ENCODE data around the gene PARD6G.

The PARD6G gene

GRCh38 chr18:80143881-80144280 is 103.4 kb downstream of the PARD6G start:
- H3K4me1 Mint-ChIP-seq, result peaks cover 10% of the 10 kb centered on the region
- no peak for DNase-seq (ENCODE audit: low spot score in 2 of 2)
- no peak overlapping the region for H3K27ac Mint-ChIP-seq
- no peaks in the 10 kb centered on the region for H3K9me3 Mint-ChIP-seq
- H3K4me3 Mint-ChIP-seq, result no peak overlapping the region
- peaks cover 22% of the 10 kb centered on the region for H3K36me3 Mint-ChIP-seq
- ATAC-seq, result no peak

- DNase-seq (ENCODE audit: low spot score in 2 of 2) (no peak), ATAC-seq (no peak)
- no peak overlapping the region for H3K27ac Mint-ChIP-seq
- H3K4me3 Mint-ChIP-seq, result no peak overlapping the region
- H3K4me1 Mint-ChIP-seq, result peaks cover 5% of the 10 kb centered on the region
- H3K9me3 Mint-ChIP-seq, result no peaks in the 10 kb centered on the region
- H3K36me3 Mint-ChIP-seq, result peaks cover 54% of the 10 kb centered on the region
These were observed 106.8 kb downstream of the PARD6G start for GRCh38 chr18:80140455-80140985.

- H3K4me1 Mint-ChIP-seq, result peaks cover 9% of the 10 kb centered on the region
- ATAC-seq (no peak), DNase-seq (ENCODE audit: low spot score in 2 of 2) (no peak)
- no peak overlapping the region for H3K4me3 Mint-ChIP-seq
- H3K27ac Mint-ChIP-seq, result no peak overlapping the region
- peaks cover 79% of the 10 kb centered on the region for H3K36me3 Mint-ChIP-seq
- no peaks in the 10 kb centered on the region for H3K9me3 Mint-ChIP-seq
These were observed 109.3 kb downstream of the PARD6G start for GRCh38 chr18:80137976-80138375.

GRCh38 chr18:80137137-80137536 is 110.2 kb downstream of the PARD6G start:
- Mint-ChIP-seq H3K4me1 (peaks cover 9% of the 10 kb centered on the region), H3K9me3 (no peaks in the 10 kb centered on the region), H3K27ac (peak overlapping the region; percentile 72), H3K36me3 (peaks cover 83% of the 10 kb centered on the region), H3K4me3 (no peak overlapping the region)
- DNase-seq (ENCODE audit: low spot score in 2 of 2) (no peak), ATAC-seq (no peak)

GRCh38 chr18:80136679-80137078 is 110.6 kb downstream of the PARD6G start:
- DNase-seq (ENCODE audit: low spot score in 2 of 2), result no peak
- Mint-ChIP-seq H3K9me3 (no peaks in the 10 kb centered on the region), H3K4me3 (no peak overlapping the region), H3K4me1 (peaks cover 9% of the 10 kb centered on the region), H3K27ac (no peak overlapping the region), H3K36me3 (peaks cover 83% of the 10 kb centered on the region)
- ATAC-seq, result no peak

- Mint-ChIP-seq H3K4me1 (peaks cover 10% of the 10 kb centered on the region), H3K9me3 (no peaks in the 10 kb centered on the region), H3K27ac (no peak overlapping the region), H3K36me3 (peaks cover 80% of the 10 kb centered on the region), H3K4me3 (no peak overlapping the region)
- DNase-seq (ENCODE audit: low spot score in 2 of 2) (no peak), ATAC-seq (no peak)
These were observed 112.2 kb downstream of the PARD6G start for GRCh38 chr18:80135136-80135535.

GRCh38 chr18:80133124-80133523 is 114.2 kb downstream of the PARD6G start:
- DNase-seq (ENCODE audit: low spot score in 2 of 2) (no peak), ATAC-seq (no peak)
- Mint-ChIP-seq H3K36me3 (peaks cover 60% of the 10 kb centered on the region), H3K4me1 (peaks cover 19% of the 10 kb centered on the region), H3K9me3 (no peaks in the 10 kb centered on the region), H3K4me3 (no peak overlapping the region), H3K27ac (peak overlapping the region; percentile 63)

- H3K27ac Mint-ChIP-seq, result peak overlapping the region; percentile 63
- DNase-seq (ENCODE audit: low spot score in 2 of 2), result no peak
These were observed 115.0 kb downstream of the PARD6G start for GRCh38 chr18:80132180-80132812.

GRCh38 chr18:80130555-80130954 is 116.8 kb downstream of the PARD6G start:
- peaks cover 49% of the 10 kb centered on the region for H3K36me3 Mint-ChIP-seq
- DNase-seq (ENCODE audit: low spot score in 2 of 2) (no peak), ATAC-seq (no peak)
- H3K4me1 Mint-ChIP-seq, result peaks cover 32% of the 10 kb centered on the region
- no peak overlapping the region for H3K27ac Mint-ChIP-seq
- no peak overlapping the region for H3K4me3 Mint-ChIP-seq
- no peaks in the 10 kb centered on the region for H3K9me3 Mint-ChIP-seq

More at GRCh38 chr18:80132180-80132812, 115.0 kb downstream of the PARD6G start:
- H3K9me3 Mint-ChIP-seq, result no peaks in the 10 kb centered on the region
- ATAC-seq, result no peak
- H3K4me3 Mint-ChIP-seq, result no peak overlapping the region
- peaks cover 20% of the 10 kb centered on the region for H3K4me1 Mint-ChIP-seq
- H3K36me3 Mint-ChIP-seq, result peaks cover 57% of the 10 kb centered on the region

GRCh38 chr18:80129672-80130367 is 117.5 kb downstream of the PARD6G start:
- H3K4me1 Mint-ChIP-seq, result peaks cover 32% of the 10 kb centered on the region
- no peak overlapping the region for H3K4me3 Mint-ChIP-seq
- ATAC-seq (no peak), DNase-seq (ENCODE audit: low spot score in 2 of 2) (no peak)
- peaks cover 41% of the 10 kb centered on the region for H3K36me3 Mint-ChIP-seq
- H3K27ac Mint-ChIP-seq, result no peak overlapping the region
- no peaks in the 10 kb centered on the region for H3K9me3 Mint-ChIP-seq

GRCh38 chr18:80127635-80128034 is 119.7 kb downstream of the PARD6G start:
- DNase-seq (ENCODE audit: low spot score in 2 of 2) (no peak), ATAC-seq (no peak)
- Mint-ChIP-seq H3K27ac (no peak overlapping the region), H3K4me1 (peaks cover 34% of the 10 kb centered on the region), H3K4me3 (no peak overlapping the region), H3K9me3 (no peaks in the 10 kb centered on the region), H3K36me3 (peaks cover 30% of the 10 kb centered on the region)

GRCh38 chr18:80126797-80127196 is 120.5 kb downstream of the PARD6G start:
- Mint-ChIP-seq H3K27ac (no peak overlapping the region), H3K9me3 (no peaks in the 10 kb centered on the region), H3K36me3 (peaks cover 38% of the 10 kb centered on the region), H3K4me1 (peaks cover 34% of the 10 kb centered on the region), H3K4me3 (no peak overlapping the region)
- no peak for DNase-seq (ENCODE audit: low spot score in 2 of 2)
- ATAC-seq, result no peak

GRCh38 chr18:80124131-80124530 is 123.2 kb downstream of the PARD6G start:
- DNase-seq (ENCODE audit: low spot score in 2 of 2) (no peak), ATAC-seq (no peak)
- H3K4me3 Mint-ChIP-seq, result no peak overlapping the region
- H3K36me3 Mint-ChIP-seq, result peaks cover 59% of the 10 kb centered on the region
- no peaks in the 10 kb centered on the region for H3K9me3 Mint-ChIP-seq
- H3K4me1 Mint-ChIP-seq, result peaks cover 30% of the 10 kb centered on the region
- H3K27ac Mint-ChIP-seq, result no peak overlapping the region

- Mint-ChIP-seq H3K36me3 (peaks cover 71% of the 10 kb centered on the region), H3K4me1 (peaks cover 20% of the 10 kb centered on the region), H3K27ac (no peak overlapping the region), H3K9me3 (no peaks in the 10 kb centered on the region), H3K4me3 (no peak overlapping the region)
- ATAC-seq (no peak), DNase-seq (ENCODE audit: low spot score in 2 of 2) (no peak)
These were observed 126.4 kb downstream of the PARD6G start for GRCh38 chr18:80120932-80121331.

GRCh38 chr18:80119111-80119510 is 128.2 kb downstream of the PARD6G start:
- DNase-seq (ENCODE audit: low spot score in 2 of 2), result no peak
- Mint-ChIP-seq H3K4me3 (no peak overlapping the region), H3K27ac (no peak overlapping the region), H3K9me3 (no peaks in the 10 kb centered on the region), H3K4me1 (peaks cover 24% of the 10 kb centered on the region), H3K36me3 (peaks cover 67% of the 10 kb centered on the region)
- no peak for ATAC-seq

- Mint-ChIP-seq H3K4me3 (no peak overlapping the region), H3K27ac (no peak overlapping the region)
- ATAC-seq, result no peak
These were observed 132.3 kb downstream of the PARD6G start for GRCh38 chr18:80115035-80115434.

More at GRCh38 chr18:80115035-80115434, 132.3 kb downstream of the PARD6G start:
- Mint-ChIP-seq H3K4me1 (peaks cover 34% of the 10 kb centered on the region), H3K36me3 (peaks cover 49% of the 10 kb centered on the region), H3K9me3 (no peaks in the 10 kb centered on the region)
- no peak for DNase-seq (ENCODE audit: low spot score in 2 of 2)
